ENCODE measurements around the gene SMOC1.
A peak's percentile ranks its signal among the peaks of the same experiment; 100 is the strongest.

Gene SMOC1

DNA sequence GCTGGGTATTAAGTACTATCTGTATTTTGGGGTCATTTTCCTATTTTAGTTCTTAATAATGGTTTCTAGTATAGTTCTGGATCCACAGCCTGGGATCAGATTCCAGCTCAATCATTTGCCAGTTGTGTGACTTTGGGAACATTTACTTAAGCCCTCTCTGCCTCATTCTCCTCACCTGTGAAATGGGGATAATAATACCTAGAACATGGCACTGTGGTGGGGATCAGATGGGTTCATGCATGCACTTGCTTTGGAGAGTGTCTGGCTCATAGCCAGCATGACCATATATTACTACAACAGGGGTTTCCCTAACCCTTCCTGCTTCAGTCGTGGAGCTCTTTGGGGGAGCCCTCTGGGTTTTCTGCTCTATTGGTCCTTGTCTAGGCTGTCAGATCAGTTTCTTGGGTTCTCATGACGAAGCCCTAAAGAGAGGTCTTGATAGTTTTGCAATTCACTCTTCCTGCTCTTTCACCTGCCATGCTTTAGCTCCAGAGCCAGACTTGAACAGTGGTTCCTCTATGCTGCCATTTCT, 34.1 kb upstream of the SMOC1 start:
- no peak for TF ChIP-seq ELF4 (IDR thresholded peaks at IDR 0.05)
- TF ChIP-seq FOXK2 (IDR thresholded peaks at IDR 0.05): no peak
- no peak for TF ChIP-seq ARNT (IDR thresholded peaks at IDR 0.05)
- TF ChIP-seq CTBP1 (IDR thresholded peaks at IDR 0.05; ENCODE audit: borderline replicate concordance): no peak
- TF ChIP-seq FOXM1 (IDR thresholded peaks at IDR 0.05; ENCODE audit: borderline replicate concordance): no peak
- TF ChIP-seq TARDBP (IDR thresholded peaks at IDR 0.05): no peak
- TF ChIP-seq, protein P1, sequence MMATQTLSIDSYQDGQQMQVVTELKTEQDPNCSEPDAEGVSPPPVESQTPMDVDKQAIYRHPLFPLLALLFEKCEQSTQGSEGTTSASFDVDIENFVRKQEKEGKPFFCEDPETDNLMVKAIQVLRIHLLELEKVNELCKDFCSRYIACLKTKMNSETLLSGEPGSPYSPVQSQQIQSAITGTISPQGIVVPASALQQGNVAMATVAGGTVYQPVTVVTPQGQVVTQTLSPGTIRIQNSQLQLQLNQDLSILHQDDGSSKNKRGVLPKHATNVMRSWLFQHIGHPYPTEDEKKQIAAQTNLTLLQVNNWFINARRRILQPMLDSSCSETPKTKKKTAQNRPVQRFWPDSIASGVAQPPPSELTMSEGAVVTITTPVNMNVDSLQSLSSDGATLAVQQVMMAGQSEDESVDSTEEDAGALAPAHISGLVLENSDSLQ (IDR thresholded peaks at IDR 0.05): no peak
- TF ChIP-seq FOXA1 (IDR thresholded peaks at IDR 0.05): no peak
- TF ChIP-seq L3MBTL2 (conservative IDR thresholded peaks at IDR 0.05): no peak
- no peak for TF ChIP-seq ZNF384 (IDR thresholded peaks at IDR 0.05)
- TF ChIP-seq SUZ12 (IDR thresholded peaks at IDR 0.05): no peak
- no peak for TF ChIP-seq SP1 (IDR thresholded peaks at IDR 0.05)
- no peak for TF ChIP-seq HDGF (IDR thresholded peaks at IDR 0.05; ENCODE audit: borderline replicate concordance)
- TF ChIP-seq NFRKB (IDR thresholded peaks at IDR 0.05): no peak
- no peak for TF ChIP-seq BHLHE40 (IDR thresholded peaks at IDR 0.05; ENCODE audit: borderline replicate concordance)
- TF ChIP-seq LEF1 (IDR thresholded peaks at IDR 0.05; ENCODE audit: borderline replicate concordance): no peak
- POLR2A ChIA-PET: no interaction called here
- CTCF ChIA-PET: no interaction called here

DNA sequence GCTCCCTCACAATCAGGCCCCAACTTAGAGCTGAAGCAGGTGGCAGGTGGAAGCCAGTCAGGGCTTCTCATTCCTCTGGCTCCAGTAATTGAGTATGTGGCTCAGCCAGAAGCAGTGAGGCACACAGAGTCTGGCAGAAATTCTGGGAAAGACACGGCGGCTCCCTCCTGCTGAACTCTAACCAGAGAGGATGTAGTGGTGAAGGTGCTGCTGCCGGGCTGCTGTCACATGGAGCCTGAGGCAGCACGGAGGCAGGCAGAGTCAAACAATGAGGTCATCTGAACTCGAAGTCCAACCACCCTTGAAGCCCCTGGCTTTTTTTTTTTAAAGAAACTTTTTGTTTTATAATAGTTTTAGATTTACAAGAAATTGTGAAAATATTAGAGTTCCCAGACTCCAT, 33.4 kb upstream of the SMOC1 start:
- ChIA-PET CTCF (no interaction called here), POLR2A (no interaction called here)
- TF ChIP-seq HDGF (IDR thresholded peaks at IDR 0.05; ENCODE audit: borderline replicate concordance): no peak
- peak; percentile 48 for DNase-seq (ENCODE audit: extremely low spot score)

More for the DNA sequence above, 34.1 kb upstream of the SMOC1 start:
- no peak for DNase-seq (ENCODE audit: extremely low spot score)

DNA sequence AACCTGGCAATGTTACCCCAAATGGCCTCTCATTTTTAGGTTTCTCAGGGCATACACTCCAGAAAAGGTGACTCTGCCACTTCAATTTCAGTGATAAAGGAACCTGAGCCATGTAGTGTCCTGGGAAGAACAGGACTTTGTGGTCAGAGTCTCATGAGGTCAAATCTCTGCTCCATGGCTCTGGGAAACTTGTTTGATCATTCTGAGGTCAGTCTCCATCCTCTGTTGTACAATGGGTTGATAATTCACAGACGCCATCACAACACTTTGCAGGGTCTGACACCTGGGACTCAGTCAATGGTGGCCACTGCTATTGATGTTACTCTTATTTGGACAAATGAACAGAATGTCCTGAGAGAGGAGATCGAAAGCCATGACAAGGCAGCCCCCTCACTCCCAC, 31.1 kb upstream of the SMOC1 start:
- POLR2A ChIA-PET: interaction anchor here (1.1 kb wide), 1 partner anchor 31 kb away, joined by 3 read pairs; the partner anchor contains the start of gene SMOC1
- TF ChIP-seq ARNT (IDR thresholded peaks at IDR 0.05): no peak
- no peak for TF ChIP-seq FOXM1 (IDR thresholded peaks at IDR 0.05; ENCODE audit: borderline replicate concordance)
- no peak for DNase-seq (ENCODE audit: extremely low spot score)
- CTCF ChIA-PET: no interaction called here

DNA sequence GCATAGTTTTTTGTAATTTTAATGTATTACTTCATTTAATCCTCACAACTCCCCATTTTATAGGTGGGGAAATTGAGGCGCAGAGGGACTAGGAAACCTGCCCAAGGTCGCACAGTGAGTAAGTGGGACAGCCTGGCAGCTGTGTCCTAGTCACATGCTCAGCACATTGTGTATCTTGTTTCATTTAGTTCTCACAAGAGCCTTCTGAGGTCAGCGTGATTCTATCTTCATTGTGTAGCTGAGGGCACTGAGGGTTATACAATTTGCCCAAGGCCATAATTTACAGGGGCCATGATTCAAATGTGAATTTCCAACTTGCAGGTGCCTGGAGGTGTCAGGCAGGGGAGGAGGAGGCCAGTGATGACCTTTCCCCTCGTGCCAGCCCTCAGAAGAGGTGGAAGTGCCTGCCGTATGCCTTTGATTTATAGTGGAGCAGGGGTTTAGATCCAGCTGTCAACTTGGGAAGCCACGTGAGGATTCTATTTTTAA, 30.3 kb upstream of the SMOC1 start:
- TF ChIP-seq NFRKB (IDR thresholded peaks at IDR 0.05): no peak
- TF ChIP-seq CTBP1 (IDR thresholded peaks at IDR 0.05; ENCODE audit: borderline replicate concordance): no peak
- no peak for TF ChIP-seq ELF4 (IDR thresholded peaks at IDR 0.05)
- no peak for TF ChIP-seq BHLHE40 (IDR thresholded peaks at IDR 0.05; ENCODE audit: borderline replicate concordance)
- TF ChIP-seq HDGF (IDR thresholded peaks at IDR 0.05; ENCODE audit: borderline replicate concordance): no peak
- no peak for TF ChIP-seq ZNF384 (IDR thresholded peaks at IDR 0.05)
- TF ChIP-seq LEF1 (IDR thresholded peaks at IDR 0.05; ENCODE audit: borderline replicate concordance): no peak
- TF ChIP-seq, protein P1 (IDR thresholded peaks at IDR 0.05): peak; percentile 56; the same call in 1 of the 2 replicates
- ChIA-PET POLR2A (interaction anchor here (1.1 kb wide), 1 partner anchor 30 kb away, joined by 3 read pairs; the partner anchor contains the start of gene SMOC1), CTCF (no interaction called here)
- DNase-seq (ENCODE audit: extremely low spot score): no peak

DNA sequence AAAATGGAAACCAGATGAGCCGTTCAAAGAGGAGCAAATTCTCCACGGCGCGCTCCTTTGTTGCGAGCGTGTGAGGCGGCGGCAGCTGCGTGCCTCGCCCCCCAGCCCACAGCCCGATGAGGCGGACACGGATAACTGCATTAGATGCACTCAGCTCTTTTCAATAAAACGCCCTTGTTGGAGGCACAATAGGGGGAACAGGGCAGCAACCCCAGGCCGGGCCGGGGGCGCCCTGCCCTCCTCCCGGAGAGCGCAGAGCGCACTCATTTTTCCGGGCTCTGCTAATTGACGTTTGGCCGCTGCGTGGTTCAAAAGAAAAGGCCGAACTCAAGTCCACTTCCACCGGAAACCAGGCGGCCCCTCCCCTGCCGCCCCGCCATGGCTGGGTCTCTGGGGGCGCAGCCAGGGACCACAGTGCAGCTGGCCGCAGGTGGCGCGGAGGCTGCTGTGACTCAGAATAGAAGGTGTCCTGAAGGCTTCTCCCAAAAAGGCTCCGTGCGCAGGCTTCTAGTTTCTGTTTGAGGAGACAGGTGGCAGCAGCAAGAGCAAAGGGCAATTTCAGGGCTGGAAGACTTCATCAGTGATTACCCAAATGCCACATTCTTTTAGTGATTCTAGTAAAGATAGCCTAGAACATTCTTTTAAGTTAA, 29.0 kb upstream of the SMOC1 start:
- no peak for DNase-seq (ENCODE audit: extremely low spot score)
- CTCF ChIA-PET: interaction anchor here (0.6 to 1.3 kb wide), 2 partner anchors 178 to 224 kb away, joined by 3 to 8 read pairs; no protein-coding TSS in a partner anchor
- TF ChIP-seq ARNT (IDR thresholded peaks at IDR 0.05): no peak
- no peak for TF ChIP-seq SUZ12 (IDR thresholded peaks at IDR 0.05)
- TF ChIP-seq BHLHE40 (IDR thresholded peaks at IDR 0.05; ENCODE audit: borderline replicate concordance): no peak
- no peak for TF ChIP-seq ELF4 (IDR thresholded peaks at IDR 0.05)
- no peak for TF ChIP-seq L3MBTL2 (conservative IDR thresholded peaks at IDR 0.05)
- TF ChIP-seq HDGF (IDR thresholded peaks at IDR 0.05; ENCODE audit: borderline replicate concordance): no peak
- no peak for TF ChIP-seq FOXK2 (IDR thresholded peaks at IDR 0.05)
- TF ChIP-seq LEF1 (IDR thresholded peaks at IDR 0.05; ENCODE audit: borderline replicate concordance): no peak
- TF ChIP-seq, protein P1 (IDR thresholded peaks at IDR 0.05): no peak
- TF ChIP-seq FOXM1 (IDR thresholded peaks at IDR 0.05; ENCODE audit: borderline replicate concordance): no peak
- no peak for TF ChIP-seq NFRKB (IDR thresholded peaks at IDR 0.05)
- TF ChIP-seq ZNF384 (IDR thresholded peaks at IDR 0.05): no peak
- TF ChIP-seq CTBP1 (IDR thresholded peaks at IDR 0.05; ENCODE audit: borderline replicate concordance): no peak
- POLR2A ChIA-PET: no interaction called here

DNA sequence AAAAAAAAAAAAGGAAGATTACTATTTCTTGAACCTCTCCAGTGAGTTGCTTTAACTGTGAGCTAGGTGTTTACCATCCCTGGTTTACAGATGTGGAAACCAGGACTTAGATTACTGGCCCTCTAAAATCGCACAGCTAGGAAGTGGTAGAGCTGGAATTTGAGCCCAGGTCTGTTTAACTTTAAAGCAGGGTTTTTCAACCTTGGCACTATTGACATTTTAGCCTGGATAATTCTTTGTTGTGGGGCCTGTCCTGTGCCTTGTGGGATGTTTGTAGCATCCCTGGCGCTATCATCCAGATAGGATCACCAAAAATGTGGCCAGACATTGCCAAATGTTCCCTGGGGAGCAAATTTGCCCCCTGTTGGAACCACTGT, 28.5 kb upstream of the SMOC1 start:
- DNase-seq (ENCODE audit: extremely low spot score): no peak
- ChIA-PET CTCF (interaction anchor here (0.6 to 1.3 kb wide), 2 partner anchors 177 to 223 kb away, joined by 3 to 8 read pairs; no protein-coding TSS in a partner anchor), POLR2A (no interaction called here)
- TF ChIP-seq LEF1 (IDR thresholded peaks at IDR 0.05; ENCODE audit: borderline replicate concordance): no peak
- no peak for TF ChIP-seq NFRKB (IDR thresholded peaks at IDR 0.05)
- no peak for TF ChIP-seq L3MBTL2 (conservative IDR thresholded peaks at IDR 0.05)
- TF ChIP-seq ELF4 (IDR thresholded peaks at IDR 0.05): no peak
- TF ChIP-seq, protein P1 (IDR thresholded peaks at IDR 0.05): no peak
- no peak for TF ChIP-seq TARDBP (IDR thresholded peaks at IDR 0.05)
- TF ChIP-seq HDGF (IDR thresholded peaks at IDR 0.05; ENCODE audit: borderline replicate concordance): no peak
- no peak for TF ChIP-seq FOXK2 (IDR thresholded peaks at IDR 0.05)
- no peak for TF ChIP-seq FOXM1 (IDR thresholded peaks at IDR 0.05; ENCODE audit: borderline replicate concordance)
- no peak for TF ChIP-seq BHLHE40 (IDR thresholded peaks at IDR 0.05; ENCODE audit: borderline replicate concordance)
- no peak for TF ChIP-seq CTBP1 (IDR thresholded peaks at IDR 0.05; ENCODE audit: borderline replicate concordance)
- no peak for TF ChIP-seq FOXA1 (IDR thresholded peaks at IDR 0.05)
- no peak for TF ChIP-seq ZNF384 (IDR thresholded peaks at IDR 0.05)
- TF ChIP-seq SUZ12 (IDR thresholded peaks at IDR 0.05): no peak
- TF ChIP-seq SP1 (IDR thresholded peaks at IDR 0.05): no peak
- no peak for TF ChIP-seq ARNT (IDR thresholded peaks at IDR 0.05)
